Astrocyte of the cerebellum (primary cell): ENCODE measurements around the gene FBXL17.

Experiments
- DNase-seq: peaks from one replicate; pipeline ENCODE4 v3.0.0-alpha.2; 2011; ENCODE audit warnings: low read depth
- H3K4me3 ChIP-seq: 2 replicates; pipeline ENCODE4 v1.5.1; 2011; ENCODE audit warnings: mild to moderate bottlenecking, low read depth, low read length, moderate library complexity
- in situ Hi-C: cut with HindIII; loops from 2 replicates; pipeline ENCODE4 v1.10.0; 2017; ENCODE audit warnings: low sequenced_read_pairs
- TF ChIP-seq, protein P1 (sequence below): IDR thresholded peaks from 2 replicates; pipeline ENCODE4 v1.5.1; 2012; ENCODE audit warnings: low read length, low read depth, moderate library complexity, mild to moderate bottlenecking; ENCODE audit errors: missing control alignments

Gene FBXL17

DNA sequence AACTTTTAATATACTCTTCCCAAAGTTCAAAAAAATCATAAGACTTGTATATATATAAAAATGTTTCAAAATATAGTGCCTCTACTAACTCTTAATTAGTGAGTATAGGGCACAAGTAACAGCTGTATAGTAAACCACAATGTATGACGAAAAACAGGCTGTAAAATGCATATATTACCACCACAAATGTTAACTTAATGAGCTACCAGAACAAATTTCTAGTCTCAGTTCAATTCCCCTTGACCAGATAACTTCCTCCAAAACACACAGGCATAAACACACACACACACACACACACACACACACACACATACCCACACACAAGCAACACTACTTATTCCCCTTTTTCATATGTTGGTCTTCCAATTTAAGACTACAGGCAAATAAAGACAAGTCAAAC, 78.8 kb downstream of the FBXL17 start:
- TF ChIP-seq, protein P1, sequence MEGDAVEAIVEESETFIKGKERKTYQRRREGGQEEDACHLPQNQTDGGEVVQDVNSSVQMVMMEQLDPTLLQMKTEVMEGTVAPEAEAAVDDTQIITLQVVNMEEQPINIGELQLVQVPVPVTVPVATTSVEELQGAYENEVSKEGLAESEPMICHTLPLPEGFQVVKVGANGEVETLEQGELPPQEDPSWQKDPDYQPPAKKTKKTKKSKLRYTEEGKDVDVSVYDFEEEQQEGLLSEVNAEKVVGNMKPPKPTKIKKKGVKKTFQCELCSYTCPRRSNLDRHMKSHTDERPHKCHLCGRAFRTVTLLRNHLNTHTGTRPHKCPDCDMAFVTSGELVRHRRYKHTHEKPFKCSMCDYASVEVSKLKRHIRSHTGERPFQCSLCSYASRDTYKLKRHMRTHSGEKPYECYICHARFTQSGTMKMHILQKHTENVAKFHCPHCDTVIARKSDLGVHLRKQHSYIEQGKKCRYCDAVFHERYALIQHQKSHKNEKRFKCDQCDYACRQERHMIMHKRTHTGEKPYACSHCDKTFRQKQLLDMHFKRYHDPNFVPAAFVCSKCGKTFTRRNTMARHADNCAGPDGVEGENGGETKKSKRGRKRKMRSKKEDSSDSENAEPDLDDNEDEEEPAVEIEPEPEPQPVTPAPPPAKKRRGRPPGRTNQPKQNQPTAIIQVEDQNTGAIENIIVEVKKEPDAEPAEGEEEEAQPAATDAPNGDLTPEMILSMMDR, result no peak
- DNase-seq, result no peak
- in situ Hi-C loops, result no loop called here
- H3K4me3 ChIP-seq, result no peak overlapping the region

DNA sequence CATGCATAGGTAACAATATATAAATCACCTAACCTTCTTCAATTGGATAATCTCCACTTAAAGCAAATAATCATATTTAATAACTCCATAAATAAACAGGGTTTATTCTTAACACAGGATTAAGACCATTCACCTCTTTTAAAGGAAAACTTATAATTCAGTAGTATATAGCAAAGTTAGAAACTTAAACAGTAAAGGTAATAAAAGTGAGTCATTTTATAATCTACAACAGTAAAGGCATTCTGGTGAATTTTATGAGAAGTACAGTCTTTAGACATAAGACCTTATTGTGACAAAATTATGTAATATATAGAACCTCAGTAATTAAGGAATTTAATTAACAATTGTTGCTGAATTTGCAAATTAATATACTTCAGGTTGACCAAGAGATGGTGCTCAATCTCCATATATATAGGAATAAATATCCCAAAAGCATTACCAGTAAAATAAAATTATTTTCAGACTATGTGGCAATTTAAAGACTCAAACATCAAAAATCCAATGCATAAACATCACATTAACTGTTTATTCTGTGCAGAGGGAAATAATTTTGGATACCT, 84.8 kb downstream of the FBXL17 start:
- DNase-seq, result no peak
- no peak overlapping the region for H3K4me3 ChIP-seq
- TF ChIP-seq, protein P1, result no peak
- in situ Hi-C loops, result no loop called here

DNA sequence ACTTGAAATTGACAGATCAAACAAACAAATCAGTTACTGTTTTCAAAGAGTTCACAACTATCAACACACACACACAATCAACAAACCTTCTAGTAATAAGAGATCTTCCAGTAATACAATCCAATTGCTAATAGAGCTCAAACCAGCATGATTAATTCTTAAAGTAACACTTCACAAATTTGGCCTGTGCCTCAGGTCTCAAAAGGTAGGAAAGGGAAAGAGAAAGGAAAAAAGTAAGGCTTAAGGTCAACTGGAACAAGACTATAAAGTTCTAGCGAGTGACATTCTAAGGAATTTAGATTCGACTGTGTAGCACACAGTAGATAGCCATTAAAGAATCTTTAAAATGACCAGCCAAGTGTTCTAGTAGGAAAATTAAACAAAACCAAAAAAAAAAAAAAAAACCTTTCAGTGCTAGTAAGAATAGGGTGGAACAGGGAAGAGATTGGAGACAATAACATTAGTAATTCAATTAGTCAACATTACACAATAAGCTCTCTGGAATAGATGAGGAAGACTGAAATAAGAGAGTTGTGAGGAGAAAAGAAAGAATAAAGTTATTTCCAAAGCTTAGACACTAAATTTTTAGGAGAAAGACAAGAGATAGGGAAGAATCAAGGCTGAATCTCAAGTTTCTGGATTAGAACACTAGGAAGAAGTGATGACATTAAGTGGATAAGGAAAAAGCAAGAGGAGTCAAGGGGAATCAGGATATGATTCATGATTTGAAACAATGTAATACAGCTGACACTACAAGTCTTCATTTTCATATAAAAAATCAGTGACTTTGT, 86.1 kb downstream of the FBXL17 start:
- in situ Hi-C loops, result no loop called here
- no peak overlapping the region for H3K4me3 ChIP-seq
- no peak for DNase-seq
- TF ChIP-seq, protein P1, result no peak

DNA sequence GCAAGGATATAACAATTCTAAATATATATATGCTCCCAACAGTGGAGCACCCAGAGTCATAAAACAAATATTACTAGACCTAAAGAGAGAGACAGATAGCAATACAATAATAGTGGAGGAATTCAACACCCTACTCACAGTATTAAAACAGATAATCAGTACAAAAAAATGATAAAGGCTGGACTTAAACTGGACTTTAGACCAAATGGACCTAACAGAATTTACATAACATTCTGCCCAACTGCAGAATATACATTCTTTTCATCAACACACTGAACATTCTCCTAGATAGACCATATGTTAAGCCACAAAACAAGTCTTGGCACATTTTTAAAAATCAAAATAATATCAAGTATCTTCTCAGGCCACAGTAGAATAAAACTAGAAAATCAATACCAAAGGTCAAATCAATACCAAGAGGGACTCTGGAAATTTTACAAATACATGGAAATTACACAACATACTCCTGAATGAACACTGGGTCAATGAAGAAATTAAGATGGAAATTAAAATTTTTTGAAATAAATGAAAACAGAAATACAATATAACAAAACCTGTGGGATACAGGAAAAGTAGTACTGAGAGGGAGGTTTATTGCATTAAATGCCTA, 100.8 kb downstream of the FBXL17 start:
- no peak overlapping the region for H3K4me3 ChIP-seq
- in situ Hi-C loops, result no loop called here
- TF ChIP-seq, protein P1, result no peak
- DNase-seq, result no peak

DNA sequence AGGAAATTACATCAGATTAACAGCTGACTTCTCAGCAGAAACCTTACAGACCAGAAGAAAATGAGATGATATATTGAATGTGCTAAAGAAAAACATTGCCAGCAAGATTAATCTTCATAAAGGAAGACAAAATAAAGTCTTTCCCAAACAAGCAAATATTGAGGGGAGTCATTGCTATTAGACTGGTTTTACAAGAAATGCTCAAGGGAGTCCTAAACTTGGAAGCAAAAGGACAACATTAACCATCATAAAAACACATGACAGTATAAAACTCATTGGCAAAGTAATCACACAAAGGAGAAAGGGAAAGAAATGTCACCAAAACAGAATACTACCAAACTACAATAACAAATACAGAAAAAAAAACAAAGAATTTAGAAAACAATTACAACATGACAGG, 101.7 kb downstream of the FBXL17 start:
- in situ Hi-C loops, result no loop called here
- H3K4me3 ChIP-seq, result no peak overlapping the region
- TF ChIP-seq, protein P1, result no peak
- DNase-seq, result no peak

DNA sequence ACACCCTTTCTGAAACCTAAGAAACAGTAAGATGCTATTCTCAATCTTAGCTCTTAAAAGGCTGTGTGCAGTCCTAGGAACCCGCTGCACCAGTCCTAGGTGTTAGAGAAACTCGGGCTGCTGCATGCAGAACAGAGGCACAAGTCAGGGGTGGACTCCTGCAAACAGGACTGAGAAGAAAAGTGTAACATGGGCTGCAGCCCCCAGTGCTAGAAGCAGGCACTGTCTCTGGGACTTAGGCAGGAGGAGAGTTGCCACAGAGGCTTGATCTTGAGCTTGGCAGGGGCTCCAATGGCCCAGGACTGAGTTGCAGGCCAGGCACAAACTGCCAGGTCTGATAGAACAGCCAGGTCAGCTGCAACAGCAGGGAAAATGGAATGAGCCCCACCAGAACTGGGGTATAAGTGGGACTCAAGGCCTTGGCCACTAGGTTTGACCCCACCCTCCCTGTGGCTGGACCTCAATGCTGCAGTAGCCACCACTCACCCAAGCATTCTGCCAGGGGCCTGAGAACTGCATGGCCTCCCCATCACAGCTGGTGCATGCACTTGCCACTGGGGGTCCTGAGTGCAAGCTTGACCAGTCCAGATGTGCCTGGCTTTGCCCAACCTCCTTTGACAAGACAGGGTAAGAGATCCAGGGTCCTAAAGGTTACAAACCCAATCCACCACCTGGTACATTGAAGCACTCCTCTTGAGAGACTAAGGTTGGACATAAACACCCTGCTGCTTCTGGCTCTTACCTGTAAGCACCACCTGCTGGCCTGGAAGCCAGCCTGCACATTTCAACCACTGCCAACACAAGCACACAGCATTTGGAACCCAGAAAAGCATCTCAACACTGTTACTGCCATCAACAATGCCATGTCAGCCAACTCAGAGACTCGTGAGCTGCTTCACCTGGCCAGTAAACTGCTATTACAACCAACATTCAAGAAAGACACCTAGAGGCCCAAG, 103.3 kb downstream of the FBXL17 start:
- no peak overlapping the region for H3K4me3 ChIP-seq
- in situ Hi-C loops, result no loop called here
- TF ChIP-seq, protein P1, result no peak
- DNase-seq, result no peak
